K562 (cell line): Measurements from ENCODE around the gene MAP3K2. TPM values are rescaled to one million over a fixed set of nuclear protein-coding genes. Genes with fewer than 3 reads are reported as not detected.

Experiments
- ATAC-seq: fragments of 200-7000 bp; cut with Tn5 transposase; 3 replicates; pipeline ENCODE4 v1.9.1; 2020; ENCODE audit warnings: moderate library complexity
- BruUV-seq: library from RNA; stranded (reverse); fragments of 400-500 nt; replicated peaks from 2 replicates; lab custom pipeline; 2021; lab: Mats Ljungman, UMichigan
- CTCF ChIA-PET: fragments of 300-600 bp; formaldehyde crosslinking; extraction: SDS; loops from one replicate; lab custom pipeline; 2021; ENCODE audit warnings: low intra/inter-chr PET ratio; lab: Yijun Ruan, JAX
- POLR2A ChIA-PET: fragments of 300-600, 350-650 bp; sonication (Branson Sonifier 250); formaldehyde crosslinking; extraction: SDS; loops from one replicate; lab custom pipeline; 2021; ENCODE audit warnings: antibody characterized with exemption, inconsistent platforms; lab: Yijun Ruan, JAX
- DNase-seq, 4 experiments: peaks; one replicate each; pipeline versions ENCODE4 v3.0.0 to v3.0.0-alpha.2; 2011 to 2018; ENCODE audit warnings: low spot score in 3 of 4, mixed read lengths in 3 of 4; ENCODE audit errors: extremely low read depth in 1 of 4
- FAIRE-seq: peaks from 2 replicates; lab custom pipeline; 2011; peaks lifted over from hg19 to GRCh38; lab: Jason Lieb, UNC
- H2AFZ ChIP-seq: 2 replicates; pipeline ENCODE4 v1.6.0; 2011; ENCODE audit warnings: low read depth, low read length, control low read depth, inconsistent platforms
- H3K27ac ChIP-seq: fragments of 200-600 bp; 3 replicates; pipeline ENCODE4 v1.8.0; 2011; ENCODE audit warnings: low read depth, mild to moderate bottlenecking, control low read depth, inconsistent platforms, low read length, moderate library complexity, mixed read lengths; ENCODE audit errors: extremely low read depth
- H3K27me3 ChIP-seq, 2 experiments: fragments of 300-600 bp in 1 of 2; 2 replicates in 1 of 2; 3 replicates in 1 of 2; pipeline versions ENCODE4 v1.6.0 to v1.8.0; 2011; ENCODE audit warnings: inconsistent platforms in 2 of 2, low read length in 2 of 2, mild to moderate bottlenecking in 1 of 2, mixed read lengths in 1 of 2, moderate library complexity in 1 of 2; ENCODE audit not compliant: control insufficient read depth in 2 of 2, insufficient read depth in 2 of 2
- H3K36me3 ChIP-seq: fragments of 300-600 bp; 3 replicates; pipeline ENCODE4 v1.8.0; 2011; ENCODE audit warnings: mild to moderate bottlenecking, low read length, inconsistent platforms; ENCODE audit not compliant: control insufficient read depth, insufficient read depth
- H3K4me1 ChIP-seq, 2 experiments: fragments of 200-600 bp in 1 of 2; replicated peaks in 1 of 2; 2 replicates in 1 of 2; 3 replicates in 1 of 2; pipeline versions ENCODE4 v1.5.1 to v1.8.0; 2011; ENCODE audit warnings: inconsistent platforms in 2 of 2, low read length in 2 of 2, mild to moderate bottlenecking in 1 of 2, mixed read lengths in 1 of 2, moderate library complexity in 1 of 2; ENCODE audit not compliant: control insufficient read depth in 2 of 2, insufficient read depth in 2 of 2
- H3K4me2 ChIP-seq: 2 replicates; pipeline ENCODE4 v1.6.1; 2011; ENCODE audit warnings: low read length, control low read depth, inconsistent platforms, mixed read lengths; ENCODE audit not compliant: insufficient read depth
- H3K4me3 ChIP-seq: fragments of 200-600 bp; sonication (generic), shearing (Covaris generic); 2 replicates; pipeline ENCODE4 v1.5.1; 2016; ENCODE audit warnings: control low read depth, inconsistent platforms
- H3K79me2 ChIP-seq: fragments of 200-600 bp; 3 replicates; pipeline ENCODE4 v1.8.0; 2011; ENCODE audit warnings: low read length, inconsistent platforms; ENCODE audit not compliant: control insufficient read depth, insufficient read depth
- H3K9ac ChIP-seq, 2 experiments: 2 replicates each; pipeline versions ENCODE4 v1.6.0 to v1.6.1; 2011; ENCODE audit warnings: low read depth in 2 of 2, low read length in 2 of 2, control low read depth in 1 of 2, inconsistent platforms in 1 of 2, mild to moderate bottlenecking in 1 of 2, mixed read lengths in 1 of 2; ENCODE audit not compliant: insufficient read depth in 1 of 2
- H3K9me1 ChIP-seq: one replicate; pipeline ENCODE4 v1.6.0; 2011; ENCODE audit warnings: inconsistent platforms, mild to moderate bottlenecking, low read length, moderate library complexity; ENCODE audit not compliant: control insufficient read depth, insufficient read depth
- H3K9me3 ChIP-seq: replicated peaks from 2 replicates; pipeline ENCODE4 v1.5.1; 2011; ENCODE audit warnings: low read depth, low read length, inconsistent platforms; ENCODE audit not compliant: control insufficient read depth, insufficient read depth
- H4K20me1 ChIP-seq: replicated peaks from 2 replicates; pipeline ENCODE4 v1.6.1; 2011; ENCODE audit warnings: low read length, inconsistent platforms, mixed read lengths; ENCODE audit not compliant: control insufficient read depth, insufficient read depth
- ARID1B ChIP-seq: fragments of 450-650 bp; IDR thresholded peaks from 2 replicates; pipeline ENCODE4 v1.6.1; 2016; ENCODE audit warnings: antibody characterized with exemption, mild to moderate bottlenecking, inconsistent platforms
- ATF3 ChIP-seq, 2 experiments: fragments of 450-650 bp in 1 of 2; sonication (generic) in 1 of 2; formaldehyde crosslinking in 1 of 2; IDR thresholded peaks in 1 of 2; conservative IDR thresholded peaks in 1 of 2; 2 replicates each; pipeline versions ENCODE4 v1.6.1 to v1.8.1; 2016 to 2023; ENCODE audit warnings: mild to moderate bottlenecking in 2 of 2, moderate library complexity in 2 of 2, inconsistent platforms in 1 of 2, missing genetic modification reagents in 1 of 2
- BRCA1 ChIP-seq, 2 experiments: fragments of 450-650 bp in 1 of 2; sonication (generic) in 1 of 2; formaldehyde crosslinking in 1 of 2; IDR thresholded peaks; 2 replicates each; pipeline versions ENCODE4 v1.5.0 to v1.6.1; 2017 to 2020; ENCODE audit warnings: mild to moderate bottlenecking in 1 of 2, missing genetic modification reagents in 1 of 2
- BRD9 ChIP-seq: fragments of 450-650 bp; IDR thresholded peaks from 2 replicates; pipeline ENCODE4 v1.6.1; 2018; ENCODE audit warnings: low read depth; ENCODE audit not compliant: partially characterized antibody
- CBFA2T2 ChIP-seq: fragments of 450-650 bp; conservative IDR thresholded peaks from 2 replicates; pipeline ENCODE4 v1.6.1; 2017; ENCODE audit warnings: mild to moderate bottlenecking
- CBFA2T3 ChIP-seq: fragments of 450-650 bp; IDR thresholded peaks from 2 replicates; pipeline ENCODE4 v1.6.1; 2017
- EGR1 ChIP-seq: fragments of 450-650 bp; conservative IDR thresholded peaks from 2 replicates; pipeline ENCODE4 v1.6.1; 2017; ENCODE audit warnings: mild to moderate bottlenecking
- HDAC2 ChIP-seq: fragments of 450-650 bp; IDR thresholded peaks from 2 replicates; pipeline ENCODE4 v1.6.1; 2016; ENCODE audit warnings: mild to moderate bottlenecking
- NCOR1 ChIP-seq: fragments of 450-650 bp; IDR thresholded peaks from 2 replicates; pipeline ENCODE4 v1.6.1; 2016; ENCODE audit warnings: mild to moderate bottlenecking, moderate library complexity
- RBBP5 ChIP-seq: fragments of 200-600 bp; sonication (generic); IDR thresholded peaks from 2 replicates; pipeline ENCODE4 v1.6.1; 2012; ENCODE audit warnings: borderline replicate concordance, mild to moderate bottlenecking, low read length, control low read depth, inconsistent platforms; ENCODE audit not compliant: insufficient read depth, poor library complexity, severe bottlenecking
- SIN3A ChIP-seq, 2 experiments: fragments of 150-350 bp in 1 of 2; IDR thresholded peaks; 2 replicates each; pipeline ENCODE4 v1.6.1; 2011 to 2016; ENCODE audit warnings: borderline replicate concordance in 2 of 2, low read depth in 2 of 2, low read length in 2 of 2, mild to moderate bottlenecking in 2 of 2, moderate library complexity in 2 of 2; ENCODE audit not compliant: control insufficient read depth in 1 of 2
- TAL1 ChIP-seq: fragments of 450-650 bp; IDR thresholded peaks from 2 replicates; pipeline ENCODE4 v1.6.1; 2016; ENCODE audit warnings: mild to moderate bottlenecking
- TEAD4 ChIP-seq, 2 experiments: sonication (generic) in 1 of 2; formaldehyde crosslinking in 1 of 2; IDR thresholded peaks; 2 replicates each; pipeline versions ENCODE4 v1.6.1 to v1.8.0; 2012 to 2022; ENCODE audit warnings: borderline replicate concordance in 1 of 2, inconsistent platforms in 1 of 2, low read length in 1 of 2, mild to moderate bottlenecking in 1 of 2, missing genetic modification reagents in 1 of 2
- TRIM24 ChIP-seq, 2 experiments: fragments of 450-650 bp; IDR thresholded peaks; 2 replicates each; pipeline ENCODE4 v1.6.1; 2016
- ZNF134 ChIP-seq: fragments of 250-450 bp; sonication (Bioruptor Pico); conservative IDR thresholded peaks from 2 replicates; pipeline ENCODE4 v1.4.0; 2020
- ZNF766 ChIP-seq: fragments of 200-800 bp; sonication (Bioruptor generic); conservative IDR thresholded peaks from 2 replicates; pipeline ENCODE4 v1.6.1; 2016; ENCODE audit warnings: missing genetic modification characterization, missing compliant biosample characterization
- ZNF77 ChIP-seq: fragments of 250-450 bp; sonication (Bioruptor Pico); IDR thresholded peaks from 2 replicates; pipeline ENCODE4 v1.5.0; 2020
- WGBS: fragments of 100-300 bp; shearing (Covaris generic); methylation state at CpG from one replicate; pipeline ENCODE4 v1.1.6; 2016; ENCODE audit warnings: low coverage, mixed read lengths; ENCODE audit not compliant: insufficient coverage; ENCODE audit errors: missing lambda C conversion rate; 5-methylcytosine and 5-hydroxymethylcytosine counted together
- in situ Hi-C: fragments of 300-500 bp; cut with MboI; formaldehyde crosslinking; loops from 4 replicates; pipeline ENCODE4 v1.15.0; 2018; ENCODE audit warnings: inconsistent platforms, mixed read lengths
- intact Hi-C: fragments of 100-400 bp; cut with micrococcal nuclease; formaldehyde crosslinking; loops from 2 replicates; pipeline ENCODE4 v1.14.2; 2022
- polyA plus RNA-seq, 8 experiments: library from polyadenylated mRNA; depleted of rRNA in 4 of 8; stranded (reverse) in 5 of 8; unstranded in 3 of 8; fragments of >200 nt; fragmentation: Nextera tagmentation in 2 of 8; fragmentation: Illumina TruSeq in 1 of 8; extraction: Ambion mirVana in 2 of 8; extraction: Trizol in 1 of 8; gene quantifications; 2 replicates each; pipeline versions ENCODE4 v1.2.1 to v1.2.3, GENCODE V29; 2011 to 2014; ENCODE audit warnings: inconsistent platforms in 1 of 8, missing spikeins in 1 of 8
- total RNA-seq, 7 experiments: library from RNA; depleted of rRNA in 6 of 7; stranded (reverse); fragments of >200 nt in 6 of 7; fragmentation: Illumina TruSeq in 2 of 7; extraction: Trizol in 2 of 7; gene quantifications; 2 replicates each; pipeline versions ENCODE4 v1.2.1 to v1.2.3, GENCODE V29; 2011 to 2021; ENCODE audit warnings: low replicate concordance in 1 of 7

The MAP3K2 gene
- total and polyA plus RNA-seq, 9 of the 15 experiments (the other 6 are each of a cell fraction or from before 2014, with no cell fraction given) = 1.2 to 14.2 (median 5.7) TPM

DNA sequence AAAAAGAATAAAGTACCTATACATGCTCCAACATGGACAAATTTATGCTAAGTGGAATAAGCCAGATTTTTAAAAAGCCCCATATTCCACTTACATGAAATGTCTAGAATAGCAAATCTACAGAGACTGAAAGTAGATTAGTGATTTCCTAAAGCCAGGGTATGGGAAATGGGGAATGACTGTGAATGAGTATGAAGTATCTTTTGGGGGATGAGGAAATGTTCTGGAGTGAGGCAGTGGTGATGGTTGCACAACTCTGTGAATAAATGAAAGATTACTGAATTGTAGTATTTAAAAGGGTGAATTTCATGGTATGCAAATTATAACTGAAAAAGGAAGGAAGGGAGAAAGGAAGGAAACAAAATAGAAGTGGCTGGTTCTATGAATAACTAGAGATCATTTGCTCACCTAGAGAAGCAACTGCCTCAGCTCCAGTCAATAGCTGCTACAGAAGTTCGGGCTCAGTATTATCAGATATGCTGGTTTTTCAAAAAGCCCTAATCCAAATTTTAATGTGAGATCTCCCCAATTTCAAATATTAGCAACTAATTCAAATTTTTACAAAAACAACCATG is 39.3 kb downstream of the MAP3K2 start (continued):
- TF ChIP-seq HDAC2 (no peak), EGR1 (no peak), BRCA1 (IDR thresholded peaks at IDR 0.05) (no peak), BRCA1 (CRISPR knock-in tag; IDR thresholded peaks at IDR 0.05) (no peak)

DNA sequence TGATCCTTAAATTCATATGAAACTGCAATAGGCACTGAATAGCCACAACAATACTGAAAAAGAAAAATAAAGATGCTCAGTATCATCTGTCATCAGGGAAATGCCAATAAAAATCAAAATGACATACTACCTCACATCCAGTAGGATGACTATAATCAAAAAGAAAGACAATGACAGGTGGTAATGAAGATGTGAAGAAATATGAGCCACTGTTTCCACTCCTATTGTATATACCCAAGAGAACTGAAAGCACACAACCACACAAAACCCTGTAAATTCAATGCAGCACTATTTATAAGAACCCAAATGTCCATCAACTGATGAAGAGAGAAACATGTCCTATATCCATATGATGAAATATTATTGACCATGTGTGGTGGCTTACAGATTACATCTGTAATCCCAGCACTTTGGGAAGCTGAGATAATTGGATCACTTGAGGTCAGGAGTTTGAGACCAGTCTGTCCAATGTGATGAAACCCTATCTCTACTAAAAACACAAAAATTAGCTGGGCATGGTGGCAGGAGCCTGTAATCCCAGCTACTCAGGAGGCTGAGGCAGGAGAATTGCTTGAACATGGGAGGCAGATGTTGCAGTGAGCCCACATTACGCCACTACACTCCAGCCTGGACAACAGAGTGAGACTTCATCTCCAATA is 39.9 kb downstream of the MAP3K2 start:
- peaks cover 5% of the 10 kb centered on the region; the same call in 1 of the 2 replicates for H4K20me1 ChIP-seq
- CTCF ChIA-PET = no interaction called here
- no peak overlapping the region for H3K4me2 ChIP-seq
- no peak overlapping the region for H3K4me3 ChIP-seq
- no peaks in the 10 kb centered on the region for H3K9me3 ChIP-seq
- no peaks in the 10 kb centered on the region for H3K9me1 ChIP-seq
- intact Hi-C loops (no loop called here), in situ Hi-C loops (no loop called here)
- no TSS peak for BruUV-seq
- no peaks in the 10 kb centered on the region for H3K27me3 ChIP-seq
- POLR2A ChIA-PET = no interaction called here
- peaks cover 28% of the 10 kb centered on the region for H3K79me2 ChIP-seq
- H3K36me3 ChIP-seq = no peaks in the 10 kb centered on the region
- H2AFZ ChIP-seq = no peak overlapping the region
- FAIRE-seq = peak; percentile 40
- no peak for DNase-seq
- TF ChIP-seq BRD9 = no peak
- no peak for TF ChIP-seq ZNF766 (CRISPR knock-in tag)
- TF ChIP-seq ZNF77 (CRISPR knock-in tag) = no peak
- peak; percentile 34 to 51; a peak in 3 of 4 replicates for TF ChIP-seq TRIM24 (IDR thresholded peaks at IDR 0.05)
- peak; percentile 73 for TF ChIP-seq CBFA2T3
- TF ChIP-seq CBFA2T2 = peak; percentile 48
- TF ChIP-seq NCOR1 = peak; percentile 38; the same call in 1 of the 2 replicates
- TF ChIP-seq ARID1B = peak; percentile 52
- no peak for TF ChIP-seq SIN3A (IDR thresholded peaks at IDR 0.05; ENCODE audit: borderline replicate concordance in 2 of 2, control insufficient read depth in 1 of 2, low read depth in 2 of 2, low read length in 2 of 2)
- TF ChIP-seq RBBP5 = no peak
- 0 out of 2 replicates have a peak, but pooled peaks have one; percentile 38 for TF ChIP-seq ZNF134 (CRISPR knock-in tag)
- TF ChIP-seq TEAD4 (IDR thresholded peaks at IDR 0.05; ENCODE audit: low read length) = 0 out of 2 replicates have a peak, but pooled peaks have one; percentile 13
- TF ChIP-seq TEAD4 (CRISPR knock-in tag; IDR thresholded peaks at IDR 0.05; ENCODE audit: borderline replicate concordance) = no peak
- TF ChIP-seq ATF3 (IDR thresholded peaks at IDR 0.05) = peak; percentile 28; the same call in 1 of the 2 replicates
- TF ChIP-seq ATF3 (CRISPR knock-in tag; conservative IDR thresholded peaks at IDR 0.05) = no peak
- peak; percentile 61 for TF ChIP-seq TAL1
- ATAC-seq = no peak
- no peak overlapping the region for H3K9ac ChIP-seq
- 64% methylated on average over 1 of the region's 1 CpG for WGBS
- H3K27ac ChIP-seq = no peak overlapping the region
- no peaks in the 10 kb centered on the region; a peak in 1 of 5 replicates for H3K4me1 ChIP-seq
